PC-9 (cell line): ENCODE data around the gene MAN1C1. TPM values are rescaled to one million over a fixed set of nuclear protein-coding genes. Genes with fewer than 3 reads are reported as not detected.

Experiments
- BruUV-seq: library from RNA; stranded (reverse); fragments of 400-500 nt; replicated peaks from 2 replicates; lab custom pipeline; 2021; lab: Mats Ljungman, UMichigan
- CTCF ChIA-PET: fragments of 300-600 bp; sonication (Branson Sonifier 250); formaldehyde crosslinking; loops from one replicate; lab custom pipeline; 2022; ENCODE audit warnings: antibody characterized with exemption; lab: Charles Lee
- POLR2A ChIA-PET: fragments of 300-600 bp; sonication (Branson Sonifier 250); formaldehyde crosslinking; loops from one replicate; lab custom pipeline; 2022; ENCODE audit warnings: antibody characterized with exemption; ENCODE audit not compliant: unreplicated experiment; lab: Charles Lee
- DNase-seq, 2 experiments: peaks; one replicate each; pipeline versions ENCODE4 v3.0.0 to v3.0.0-alpha.2; 2015 to 2022; ENCODE audit warnings: mixed read lengths in 1 of 2
- H2AFZ ChIP-seq: fragments of 200-600 bp; sonication (generic); 2 replicates; pipeline ENCODE4 v1.8.1; 2017; ENCODE audit warnings: antibody characterized with exemption
- H3F3A ChIP-seq: fragments of 200-600 bp; sonication (generic); 2 replicates; pipeline ENCODE4 v1.8.1; 2017; ENCODE audit warnings: antibody characterized with exemption, mild to moderate bottlenecking, low read depth; ENCODE audit not compliant: insufficient read depth
- H3K27ac ChIP-seq: fragments of 200-600 bp; sonication (generic); 2 replicates; pipeline ENCODE4 v1.6.1; 2016; ENCODE audit warnings: mixed run types
- H3K27me3 ChIP-seq: fragments of 200-600 bp; sonication (generic); 2 replicates; pipeline ENCODE4 v1.6.1; 2016; ENCODE audit warnings: low read depth, mixed run types; ENCODE audit not compliant: insufficient read depth
- H3K36me3 ChIP-seq: fragments of 200-600 bp; sonication (generic); 2 replicates; pipeline ENCODE4 v1.6.1; 2016; ENCODE audit warnings: low read depth, mixed run types
- H3K4me1 ChIP-seq: fragments of 200-600 bp; sonication (generic); replicated peaks from 2 replicates; pipeline ENCODE4 v1.6.1; 2016; ENCODE audit warnings: mixed run types; ENCODE audit not compliant: insufficient read depth
- H3K4me2 ChIP-seq: fragments of 200-600 bp; sonication (generic); 2 replicates; pipeline ENCODE4 v1.6.1; 2017; ENCODE audit warnings: mixed run types
- H3K4me3 ChIP-seq: fragments of 200-600 bp; sonication (generic); 2 replicates; pipeline ENCODE4 v1.6.1; 2016; ENCODE audit warnings: mixed run types
- H3K79me2 ChIP-seq: fragments of 200-600 bp; sonication (generic); 2 replicates; pipeline ENCODE4 v1.6.1; 2017; ENCODE audit warnings: low read depth, mixed run types
- H3K9me2 ChIP-seq: fragments of 200-600 bp; sonication (generic); 2 replicates; pipeline ENCODE4 v1.8.1; 2017; ENCODE audit warnings: mild to moderate bottlenecking; ENCODE audit not compliant: insufficient read depth
- H3K9me3 ChIP-seq: fragments of 200-600 bp; sonication (generic); 2 replicates; pipeline ENCODE4 v1.8.1; 2016; ENCODE audit warnings: low read depth; ENCODE audit not compliant: insufficient read depth
- H4K20me1 ChIP-seq: fragments of 200-600 bp; sonication (generic); 2 replicates; pipeline ENCODE4 v1.8.1; 2017; ENCODE audit not compliant: insufficient read depth
- CTCF ChIP-seq: fragments of 200-600 bp; sonication (generic); conservative IDR thresholded peaks from 2 replicates; pipeline ENCODE4 v1.6.1; 2017; ENCODE audit warnings: mixed run types, antibody characterized with exemption, mild to moderate bottlenecking, moderate library complexity
- EZH2 ChIP-seq: fragments of 200-600 bp; sonication (generic); IDR thresholded peaks from 2 replicates; pipeline ENCODE4 v1.8.0; 2017; ENCODE audit warnings: antibody characterized with exemption, low read depth
- intact Hi-C: fragments of 100-400 bp; cut with micrococcal nuclease; formaldehyde crosslinking; loops from one replicate; pipeline ENCODE4 v1.10.0; 2022; ENCODE audit not compliant: unreplicated experiment
- total RNA-seq: library from RNA; stranded (reverse); gene quantifications from 2 replicates; pipeline ENCODE4 v1.2.3, GENCODE V29; 2021

Gene MAN1C1
- total RNA-seq, 1 experiment from 2014 or later, result 0.41 TPM

- intact Hi-C loops, result loop anchor here (10.0 kb wide), 1 partner anchor 86 kb away; no protein-coding TSS in a partner anchor
- no peak overlapping the region for H3K27ac ChIP-seq
- no TSS peak for BruUV-seq
- no peaks in the 10 kb centered on the region for H3K79me2 ChIP-seq
- no peak overlapping the region for H3K4me3 ChIP-seq
- H4K20me1 ChIP-seq, result no peaks in the 10 kb centered on the region
- DNase-seq, result no peak
- no peaks in the 10 kb centered on the region for H3K9me3 ChIP-seq
- no peaks in the 10 kb centered on the region for H3K9me2 ChIP-seq
- peaks cover 19% of the 10 kb centered on the region for H3K4me1 ChIP-seq
- H2AFZ ChIP-seq, result no peak overlapping the region
- H3K36me3 ChIP-seq, result no peaks in the 10 kb centered on the region
- ChIA-PET POLR2A (no interaction called here), CTCF (no interaction called here)
- H3F3A ChIP-seq, result peaks cover 9% of the 10 kb centered on the region
- no peaks in the 10 kb centered on the region for H3K27me3 ChIP-seq
- no peak overlapping the region for H3K4me2 ChIP-seq
- TF ChIP-seq CTCF, result no peak
- no peak for TF ChIP-seq EZH2
These were observed 173.9 kb downstream of the MAN1C1 start for GRCh38 chr1:25790472-25790871.

- CTCF ChIA-PET, result interaction anchor here (0.6 kb wide), 1 partner anchor 9 kb away, joined by 7 read pairs; no protein-coding TSS in a partner anchor
- intact Hi-C loops, result loop anchor here (10.0 kb wide), 1 partner anchor 87 kb away; no protein-coding TSS in a partner anchor
- no peak overlapping the region for H3K27ac ChIP-seq
- no peaks in the 10 kb centered on the region for H3K9me2 ChIP-seq
- TF ChIP-seq CTCF (no peak), EZH2 (no peak)
- no peaks in the 10 kb centered on the region for H3K79me2 ChIP-seq
- H3K9me3 ChIP-seq, result no peaks in the 10 kb centered on the region
- no TSS peak for BruUV-seq
- no peaks in the 10 kb centered on the region for H3K27me3 ChIP-seq
- H3K4me1 ChIP-seq, result peaks cover 10% of the 10 kb centered on the region
- no peaks in the 10 kb centered on the region for H4K20me1 ChIP-seq
- H3K4me2 ChIP-seq, result no peak overlapping the region
- POLR2A ChIA-PET, result no interaction called here
- peaks cover 8% of the 10 kb centered on the region for H3F3A ChIP-seq
- no peak for DNase-seq
- no peak overlapping the region for H3K4me3 ChIP-seq
- no peak overlapping the region for H2AFZ ChIP-seq
- H3K36me3 ChIP-seq, result no peaks in the 10 kb centered on the region
These were observed 175.5 kb downstream of the MAN1C1 start for GRCh38 chr1:25792115-25792514.

GRCh38 chr1:25793585-25794170 lies 177.1 kb downstream of the MAN1C1 start:
- no peak overlapping the region for H3K4me3 ChIP-seq
- CTCF ChIA-PET, result interaction anchor here (0.7 kb wide), 1 partner anchor 102 kb away, joined by 5 read pairs; no protein-coding TSS in a partner anchor

More at GRCh38 chr1:25793585-25794170, 177.1 kb downstream of the MAN1C1 start:
- no peaks in the 10 kb centered on the region for H3K79me2 ChIP-seq
- no peaks in the 10 kb centered on the region for H3K27me3 ChIP-seq
- no peak for DNase-seq
- H3K4me1 ChIP-seq, result no peaks in the 10 kb centered on the region
- H3K9me3 ChIP-seq, result no peaks in the 10 kb centered on the region
- no peaks in the 10 kb centered on the region for H3K9me2 ChIP-seq
- H3K27ac ChIP-seq, result no peak overlapping the region
- no peaks in the 10 kb centered on the region for H3F3A ChIP-seq
- H4K20me1 ChIP-seq, result no peaks in the 10 kb centered on the region
- BruUV-seq, result no TSS peak
- H3K4me2 ChIP-seq, result no peak overlapping the region
- intact Hi-C loops, result loop anchor here (10.0 kb wide), 1 partner anchor 89 kb away; no protein-coding TSS in a partner anchor
- POLR2A ChIA-PET, result no interaction called here
- H2AFZ ChIP-seq, result no peak overlapping the region
- no peaks in the 10 kb centered on the region for H3K36me3 ChIP-seq
- no peak for TF ChIP-seq CTCF
- TF ChIP-seq EZH2, result no peak
